T-helper 2 cell treated with Interferon-gamma antibody and Interleukin-4, amounts not matched to agents 5 μg/mL and 100 μg/mL, for 36 hours (primary cell): Measurements from ENCODE around the gene SENP6.
"Not testable (repeated sequence)": the region's sequence is repeated elsewhere in the genome, so short reads cannot be mapped to it uniquely, and the experiment has no call there.

Source experiments
- DNase-seq: peaks from one replicate; pipeline ENCODE4 v3.0.0; 2021; ENCODE audit warnings: low spot score
- H3K27ac Mint-ChIP-seq: one replicate; pipeline ENCODE4 v1.8.0; 2021; ENCODE audit warnings: mild to moderate bottlenecking, mixed read lengths
- H3K27me3 Mint-ChIP-seq: one replicate; pipeline ENCODE4 v1.8.0; 2021; ENCODE audit warnings: low read depth, mixed read lengths
- H3K36me3 Mint-ChIP-seq: one replicate; pipeline ENCODE4 v1.8.0; 2021; ENCODE audit warnings: low read depth, mixed read lengths
- H3K4me1 Mint-ChIP-seq: one replicate; pipeline ENCODE4 v1.8.0; 2021; ENCODE audit warnings: low read depth, mixed read lengths
- H3K4me3 Mint-ChIP-seq: one replicate; pipeline ENCODE4 v1.8.0; 2022; ENCODE audit warnings: mild to moderate bottlenecking, moderate library complexity, mixed read lengths
- H3K9me3 Mint-ChIP-seq: one replicate; pipeline ENCODE4 v1.8.0; 2021; ENCODE audit warnings: mixed read lengths

Gene SENP6

GRCh38 chr6:75596380-75596779 is 5.3 kb upstream of the SENP6 start:
- H3K9me3 Mint-ChIP-seq, H3K27ac Mint-ChIP-seq, DNase-seq, H3K4me3 Mint-ChIP-seq, H3K27me3 Mint-ChIP-seq, H3K36me3 Mint-ChIP-seq: not testable (repeated sequence)
- peaks cover 20% of the 10 kb centered on the region for H3K4me1 Mint-ChIP-seq

- Mint-ChIP-seq H3K27ac (peak overlapping the region; percentile 98), H3K4me1 (peaks cover 37% of the 10 kb centered on the region), H3K36me3 (peaks cover 16% of the 10 kb centered on the region), H3K9me3 (no peaks in the 10 kb centered on the region), H3K27me3 (no peaks in the 10 kb centered on the region), H3K4me3 (peak overlapping the region; percentile 77)
- no peak for DNase-seq
These were observed 912 bp upstream of the SENP6 start for GRCh38 chr6:75600768-75601167.

- peaks cover 18% of the 10 kb centered on the region for H3K36me3 Mint-ChIP-seq
- peak; percentile 67 for DNase-seq
- no peaks in the 10 kb centered on the region for H3K9me3 Mint-ChIP-seq
- H3K4me3 Mint-ChIP-seq, result peak overlapping the region; percentile 99
- no peaks in the 10 kb centered on the region for H3K27me3 Mint-ChIP-seq
- peaks cover 45% of the 10 kb centered on the region for H3K4me1 Mint-ChIP-seq
- peak overlapping the region; percentile 98 for H3K27ac Mint-ChIP-seq
These were observed 796 bp downstream of the SENP6 start for GRCh38 chr6:75602246-75603105.

- Mint-ChIP-seq H3K4me1 (peaks cover 46% of the 10 kb centered on the region), H3K27me3 (no peaks in the 10 kb centered on the region), H3K4me3 (peak overlapping the region; percentile 99), H3K36me3 (peaks cover 18% of the 10 kb centered on the region), H3K27ac (peak overlapping the region; percentile 98), H3K9me3 (no peaks in the 10 kb centered on the region)
- DNase-seq, result no peak
These were observed 1.4 kb downstream of the SENP6 start for GRCh38 chr6:75603106-75603420.

GRCh38 chr6:75604294-75604693 is 2.6 kb downstream of the SENP6 start:
- H3K9me3 Mint-ChIP-seq, result no peaks in the 10 kb centered on the region
- no peaks in the 10 kb centered on the region for H3K27me3 Mint-ChIP-seq
- no peak overlapping the region for H3K27ac Mint-ChIP-seq
- peaks cover 18% of the 10 kb centered on the region for H3K36me3 Mint-ChIP-seq
- no peak for DNase-seq
- H3K4me3 Mint-ChIP-seq, result peak overlapping the region; percentile 99
- H3K4me1 Mint-ChIP-seq, result peaks cover 44% of the 10 kb centered on the region

GRCh38 chr6:75605635-75606034 is 4.0 kb downstream of the SENP6 start:
- DNase-seq, result no peak
- H3K27me3 Mint-ChIP-seq, result no peaks in the 10 kb centered on the region
- peaks cover 21% of the 10 kb centered on the region for H3K36me3 Mint-ChIP-seq
- H3K4me1 Mint-ChIP-seq, result peaks cover 48% of the 10 kb centered on the region
- no peak overlapping the region for H3K4me3 Mint-ChIP-seq
- H3K9me3 Mint-ChIP-seq, result no peaks in the 10 kb centered on the region
- no peak overlapping the region for H3K27ac Mint-ChIP-seq

GRCh38 chr6:75608304-75608703 is 6.6 kb downstream of the SENP6 start:
- Mint-ChIP-seq H3K4me3 (no peak overlapping the region), H3K27me3 (no peaks in the 10 kb centered on the region), H3K27ac (no peak overlapping the region), H3K9me3 (no peaks in the 10 kb centered on the region), H3K4me1 (peaks cover 63% of the 10 kb centered on the region), H3K36me3 (peaks cover 23% of the 10 kb centered on the region)
- no peak for DNase-seq

- no peak overlapping the region for H3K27ac Mint-ChIP-seq
- no peak for DNase-seq
- H3K4me3 Mint-ChIP-seq, result no peak overlapping the region
These were observed 7.4 kb downstream of the SENP6 start for GRCh38 chr6:75608956-75609533.

GRCh38 chr6:75609639-75610590 is 8.2 kb downstream of the SENP6 start:
- H3K9me3 Mint-ChIP-seq, result no peaks in the 10 kb centered on the region
- H3K27ac Mint-ChIP-seq, result no peak overlapping the region
- no peak for DNase-seq
- no peak overlapping the region for H3K4me3 Mint-ChIP-seq
- no peaks in the 10 kb centered on the region for H3K27me3 Mint-ChIP-seq
- peaks cover 23% of the 10 kb centered on the region for H3K36me3 Mint-ChIP-seq
- peaks cover 62% of the 10 kb centered on the region for H3K4me1 Mint-ChIP-seq

More at GRCh38 chr6:75608956-75609533, 7.4 kb downstream of the SENP6 start:
- H3K9me3 Mint-ChIP-seq, result no peaks in the 10 kb centered on the region
- no peaks in the 10 kb centered on the region for H3K27me3 Mint-ChIP-seq
- peaks cover 63% of the 10 kb centered on the region for H3K4me1 Mint-ChIP-seq
- H3K36me3 Mint-ChIP-seq, result peaks cover 25% of the 10 kb centered on the region

- peaks cover 19% of the 10 kb centered on the region for H3K36me3 Mint-ChIP-seq
- no peaks in the 10 kb centered on the region for H3K27me3 Mint-ChIP-seq
- peak overlapping the region; percentile 5 for H3K4me3 Mint-ChIP-seq
- no peak overlapping the region for H3K27ac Mint-ChIP-seq
- no peaks in the 10 kb centered on the region for H3K9me3 Mint-ChIP-seq
- no peak for DNase-seq
- H3K4me1 Mint-ChIP-seq, result peaks cover 55% of the 10 kb centered on the region
These were observed 9.5 kb downstream of the SENP6 start for GRCh38 chr6:75611011-75611701.

- no peaks in the 10 kb centered on the region for H3K27me3 Mint-ChIP-seq
- H3K9me3 Mint-ChIP-seq, result no peaks in the 10 kb centered on the region
- H3K4me3 Mint-ChIP-seq, result peak overlapping the region; percentile 30
- H3K36me3 Mint-ChIP-seq, result peaks cover 17% of the 10 kb centered on the region
- DNase-seq, result peak; percentile 72
- peaks cover 51% of the 10 kb centered on the region for H3K4me1 Mint-ChIP-seq
- peak overlapping the region; percentile 10 for H3K27ac Mint-ChIP-seq
These were observed 10.2 kb downstream of the SENP6 start for GRCh38 chr6:75611702-75612375.

GRCh38 chr6:75612434-75612833 is 10.8 kb downstream of the SENP6 start:
- Mint-ChIP-seq H3K4me1 (peaks cover 49% of the 10 kb centered on the region), H3K27ac (peak overlapping the region; percentile 38), H3K27me3 (no peaks in the 10 kb centered on the region), H3K4me3 (peak overlapping the region; percentile 30), H3K9me3 (no peaks in the 10 kb centered on the region), H3K36me3 (peaks cover 17% of the 10 kb centered on the region)
- no peak for DNase-seq

- Mint-ChIP-seq H3K4me1 (peaks cover 51% of the 10 kb centered on the region), H3K36me3 (peaks cover 22% of the 10 kb centered on the region), H3K27ac (no peak overlapping the region), H3K27me3 (no peaks in the 10 kb centered on the region), H3K4me3 (peak overlapping the region; percentile 71), H3K9me3 (no peaks in the 10 kb centered on the region)
- DNase-seq, result no peak
These were observed 11.4 kb downstream of the SENP6 start for GRCh38 chr6:75613056-75613501.
